ENCODE measurements around the gene CD82.

The CD82 gene, protein sequence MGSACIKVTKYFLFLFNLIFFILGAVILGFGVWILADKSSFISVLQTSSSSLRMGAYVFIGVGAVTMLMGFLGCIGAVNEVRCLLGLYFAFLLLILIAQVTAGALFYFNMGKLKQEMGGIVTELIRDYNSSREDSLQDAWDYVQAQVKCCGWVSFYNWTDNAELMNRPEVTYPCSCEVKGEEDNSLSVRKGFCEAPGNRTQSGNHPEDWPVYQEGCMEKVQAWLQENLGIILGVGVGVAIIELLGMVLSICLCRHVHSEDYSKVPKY

DNA sequence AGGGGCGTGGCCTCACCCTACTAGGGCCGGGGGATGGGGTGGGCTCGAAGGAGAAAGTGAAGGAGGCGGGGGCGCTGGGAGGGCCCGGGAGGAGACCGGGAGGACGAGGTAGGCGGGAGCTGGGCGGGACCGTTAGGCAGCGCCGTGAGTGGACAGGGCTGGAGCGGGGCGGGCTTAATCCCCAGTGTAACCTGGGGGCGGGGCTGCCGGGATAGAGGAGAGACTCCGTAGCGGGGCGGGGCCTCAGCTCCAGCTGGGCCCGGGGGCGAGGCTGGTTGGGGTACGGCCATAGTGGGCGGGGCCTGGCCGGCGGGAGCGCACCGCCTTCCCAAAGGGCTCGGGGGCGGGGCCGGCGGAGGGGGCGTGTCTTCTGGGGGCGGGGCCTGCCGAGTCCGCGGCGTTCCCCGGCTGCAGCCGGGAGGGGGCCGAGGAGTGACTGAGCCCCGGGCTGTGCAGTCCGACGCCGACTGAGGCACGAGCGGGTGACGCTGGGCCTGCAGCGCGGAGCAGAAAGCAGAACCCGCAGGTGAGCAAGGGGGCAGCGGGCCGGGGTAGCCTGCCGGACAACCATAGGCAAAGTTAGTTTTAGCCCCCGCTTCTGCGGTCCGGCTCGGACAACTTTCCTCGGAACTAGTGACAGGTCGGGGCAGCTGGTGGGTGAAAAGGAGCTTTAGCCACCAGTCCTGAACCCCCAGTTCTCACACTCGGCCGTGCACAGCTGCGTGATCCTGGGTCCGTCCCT lies at the start of gene CD82:
Gene CD82 (plus strand): TSS at position 453 of the 742 bp plus-strand sequence. CDS start 29,000 bp downstream, outside the sequence.
- peak; percentile 82 for DNase-seq

DNA sequence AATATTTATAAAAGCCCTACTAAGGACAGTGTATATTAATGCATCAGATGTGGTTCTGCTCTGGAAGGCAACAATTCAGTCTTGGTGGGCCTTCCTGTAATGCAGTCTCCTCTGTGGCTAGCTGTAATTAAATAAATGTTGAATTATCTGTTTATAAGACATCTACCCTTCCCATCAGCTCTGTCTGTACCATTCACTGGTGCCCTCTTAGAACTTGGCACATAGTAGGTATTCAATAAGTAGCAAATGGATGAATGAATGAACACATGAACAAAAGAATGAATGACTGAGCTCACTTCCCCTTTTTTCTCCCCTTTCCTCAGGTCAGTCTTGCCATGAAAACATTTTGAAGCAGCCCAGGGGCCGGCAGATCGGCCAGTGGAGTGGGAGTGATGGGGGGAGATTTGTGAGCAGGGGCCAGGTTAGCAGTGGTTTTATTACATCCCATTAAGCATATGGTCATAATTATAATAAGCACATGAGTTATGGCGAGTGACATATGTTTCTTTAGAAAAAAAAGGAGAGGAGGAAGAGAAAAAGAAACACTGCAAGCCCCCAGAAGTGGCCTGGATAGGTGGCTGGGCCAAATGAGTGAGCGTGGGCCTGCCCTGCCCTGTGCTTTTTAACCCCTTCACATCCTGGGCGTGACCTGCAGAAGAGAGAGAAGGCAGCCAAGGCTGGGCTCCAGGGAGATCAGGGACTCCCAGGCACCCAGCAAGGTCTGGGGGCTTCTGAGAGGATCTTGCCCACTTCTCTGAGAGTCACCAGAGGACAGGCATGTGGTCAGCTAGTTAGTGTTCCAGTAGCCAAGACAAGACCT lies 48.6 kb upstream of the CD82 start:
- DNase-seq = no peak

DNA sequence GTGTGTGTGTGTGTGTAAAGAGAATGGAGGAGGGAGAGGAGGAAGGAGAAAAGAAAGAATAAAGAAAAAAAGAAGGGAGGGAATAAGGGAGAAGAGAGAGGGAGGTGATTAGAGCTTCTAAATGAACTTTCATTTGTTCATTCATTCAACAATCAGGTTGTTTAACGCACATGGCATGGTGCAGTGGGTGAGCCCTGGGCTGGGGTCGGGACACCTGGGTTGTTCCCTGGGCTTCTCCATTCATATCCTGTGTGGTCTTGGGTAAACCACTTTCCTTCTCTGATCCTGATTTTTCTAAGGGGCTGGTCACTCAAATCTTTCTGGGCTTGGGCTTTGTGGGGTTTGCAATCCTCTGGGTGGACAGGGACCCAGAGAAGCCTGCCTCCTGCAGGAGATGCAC lies 47.9 kb upstream of the CD82 start:
- DNase-seq = no peak

DNA sequence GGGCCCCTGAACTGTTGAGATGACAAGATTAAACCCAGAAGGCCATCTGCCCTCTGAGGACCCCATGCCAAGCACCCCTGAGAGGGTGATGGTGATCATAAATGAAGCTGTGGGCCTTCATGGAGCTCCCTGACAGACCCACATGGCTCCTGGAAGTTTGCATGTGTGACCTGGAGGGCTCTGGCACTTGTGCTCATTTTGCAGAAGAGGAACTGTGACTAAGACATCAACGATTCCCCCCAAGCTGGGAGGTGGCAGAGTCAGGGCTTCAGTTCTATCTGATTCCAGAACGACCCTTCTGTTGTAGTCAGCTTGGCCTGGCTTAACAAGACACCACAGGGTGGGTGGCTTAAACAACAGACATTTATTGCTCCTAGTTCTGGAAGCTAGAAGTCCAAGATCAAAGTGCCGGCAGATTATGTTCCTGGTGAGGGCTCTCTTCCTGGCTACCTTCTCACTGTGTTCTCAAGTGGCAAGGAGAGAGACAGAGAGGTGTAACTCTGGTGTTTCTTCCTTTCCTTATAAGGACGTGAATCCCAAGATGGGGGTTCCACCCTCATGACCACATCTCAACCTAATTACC lies 46.4 kb upstream of the CD82 start:
- DNase-seq = no peak

DNA sequence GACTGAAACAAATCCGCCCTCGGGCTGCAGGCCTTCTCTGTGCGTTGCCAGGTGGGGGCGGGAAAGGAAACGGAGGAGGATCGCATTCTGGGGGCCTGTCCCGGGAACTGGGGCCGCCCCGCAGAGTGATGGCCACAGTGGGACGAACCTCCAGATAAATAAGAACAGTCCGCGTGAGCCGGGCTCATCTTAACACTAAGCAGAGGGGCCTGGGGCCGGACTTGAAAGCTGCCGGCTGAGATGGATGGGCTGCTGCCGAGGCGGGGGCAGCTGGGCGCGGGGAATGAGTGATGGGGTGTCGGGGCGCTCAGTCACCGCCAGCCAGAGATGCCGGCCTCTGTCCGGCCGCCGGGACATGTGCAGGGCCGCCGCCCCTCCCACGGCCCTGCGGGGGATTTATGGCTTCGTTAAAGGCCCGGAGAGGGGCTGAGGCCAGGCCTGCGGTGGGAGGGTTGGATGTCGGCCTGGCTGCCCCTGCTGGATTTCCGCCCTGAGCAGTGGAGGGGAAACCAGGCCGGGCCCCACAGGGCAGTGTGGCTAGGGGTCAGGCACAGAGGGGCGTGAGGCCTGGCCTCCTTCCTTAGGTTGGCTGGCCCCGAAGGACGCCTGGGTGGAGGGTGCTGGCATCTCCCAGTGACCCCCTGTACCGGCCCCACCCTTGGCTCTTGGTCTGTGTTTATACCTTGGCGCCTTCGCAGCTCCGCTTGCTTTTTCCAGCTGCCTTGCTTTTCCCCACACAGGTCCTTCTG lies 45.3 kb upstream of the CD82 start:
- DNase-seq = no peak

DNA sequence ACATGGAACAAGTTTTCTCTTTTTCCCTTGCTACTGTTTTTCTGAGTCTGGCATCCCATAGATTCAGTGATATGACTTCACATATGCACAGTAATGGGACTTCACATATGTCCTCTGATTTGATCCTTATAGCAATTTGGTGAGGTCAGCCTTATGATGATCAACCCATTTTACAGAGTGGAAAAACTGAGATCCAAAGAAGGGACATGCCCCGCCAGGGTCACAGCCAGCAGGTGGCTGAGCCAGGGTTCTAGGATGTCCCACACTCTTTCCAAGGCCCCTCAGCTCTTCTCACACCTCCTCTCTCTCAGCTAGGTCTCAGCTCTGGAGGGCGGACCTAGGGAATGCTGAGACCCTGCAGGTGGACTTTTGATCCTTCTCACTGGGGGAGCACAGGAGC lies 44.3 kb upstream of the CD82 start:
- DNase-seq = no peak

DNA sequence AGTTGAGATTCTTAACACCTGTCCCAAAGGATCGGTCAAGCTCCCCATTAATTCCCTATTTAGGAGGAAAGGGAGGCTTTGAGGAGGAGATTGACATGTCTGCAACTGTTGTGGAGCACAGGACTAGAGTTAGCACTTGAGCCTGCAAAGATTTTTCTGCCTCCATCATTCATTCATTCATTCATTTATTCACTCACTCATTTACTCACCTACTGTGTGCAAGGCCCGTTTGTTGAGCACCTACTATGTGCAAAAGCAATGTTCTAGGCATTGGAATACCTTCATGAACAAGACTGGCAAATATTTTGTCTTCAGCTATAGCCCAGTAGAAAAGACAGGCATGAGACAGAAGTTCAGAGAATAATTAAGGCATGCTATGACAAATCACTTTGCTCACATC lies 43.2 kb upstream of the CD82 start:
- DNase-seq = no peak

DNA sequence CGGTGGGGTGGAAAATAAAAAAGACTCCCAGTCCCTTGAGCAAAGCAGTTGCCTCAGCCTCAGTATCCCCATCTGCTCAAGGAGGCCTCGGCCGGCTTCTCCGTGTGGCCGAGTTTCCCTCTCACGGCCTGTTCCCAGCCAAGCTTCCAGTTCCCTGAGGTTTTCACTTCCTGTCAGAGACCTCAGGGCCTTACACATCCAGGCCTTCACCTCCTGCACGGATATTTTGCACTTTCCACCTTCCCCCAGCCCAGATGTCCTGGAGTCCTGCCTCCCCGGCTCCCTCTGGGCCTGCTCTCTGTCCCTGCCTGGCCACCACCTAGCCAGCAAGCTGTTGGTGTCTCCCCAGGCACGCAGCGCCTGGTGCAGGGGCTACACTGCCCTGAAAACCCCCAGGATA lies 41.1 kb upstream of the CD82 start:
- no peak for DNase-seq

DNA sequence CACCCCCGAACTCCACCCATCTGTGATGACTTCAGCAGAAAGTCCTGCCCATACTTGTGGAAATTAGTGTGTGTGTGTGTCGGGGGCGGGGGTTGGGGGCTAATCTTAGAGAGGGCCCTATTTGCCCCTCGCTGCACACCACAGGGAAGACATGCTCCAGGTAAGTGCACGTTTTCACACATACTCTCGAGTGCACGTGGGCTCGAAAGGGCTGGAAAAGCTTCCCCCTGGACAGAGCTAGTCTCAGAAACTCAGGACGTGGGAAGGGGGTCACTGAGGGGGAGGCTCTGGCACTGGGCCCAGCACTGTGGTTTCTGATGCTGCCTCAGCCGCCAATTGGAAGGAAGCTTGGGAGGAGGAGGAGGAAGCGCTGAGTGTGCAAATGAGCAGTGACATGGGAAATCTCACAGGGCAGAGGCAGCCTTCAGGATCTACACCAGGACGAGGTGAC lies 40.7 kb upstream of the CD82 start:
- DNase-seq = no peak

DNA sequence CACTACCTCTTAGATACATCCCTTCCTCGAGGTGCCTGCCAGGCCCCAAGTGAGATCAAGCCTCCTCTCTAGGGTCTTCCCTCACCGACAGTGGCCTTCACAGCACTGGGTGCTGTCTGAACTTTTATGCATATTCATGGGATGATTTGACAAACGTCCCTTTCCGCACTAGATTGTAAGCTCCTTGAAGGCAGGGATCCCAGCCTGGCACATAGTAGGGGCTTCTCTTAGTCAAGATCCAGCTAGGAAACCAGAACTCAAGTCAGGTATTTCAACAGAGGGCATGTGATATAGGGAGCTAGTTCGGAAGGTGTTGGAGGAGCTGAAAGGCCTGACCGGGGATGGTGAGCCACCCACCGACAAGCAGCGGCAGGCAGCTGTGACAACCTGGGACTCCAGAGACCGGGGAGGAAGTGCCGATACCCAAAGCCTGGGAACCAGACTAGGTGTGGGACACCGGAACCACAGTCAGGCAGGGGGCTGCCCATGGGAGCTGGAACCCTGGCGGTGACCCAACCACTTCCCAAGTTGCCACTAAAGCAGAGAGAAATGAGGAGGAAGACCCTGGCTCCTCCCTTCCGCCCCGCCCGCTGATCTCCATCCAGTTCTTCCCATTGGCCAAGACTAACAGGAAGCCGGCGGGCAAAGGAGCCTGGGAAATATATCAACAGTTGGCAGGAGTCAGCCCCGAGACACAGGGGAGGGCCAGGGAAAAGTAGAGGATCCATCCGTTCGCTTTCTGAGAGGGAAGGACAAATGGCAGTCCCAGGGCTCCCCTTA lies 39.8 kb upstream of the CD82 start:
- no peak for DNase-seq

DNA sequence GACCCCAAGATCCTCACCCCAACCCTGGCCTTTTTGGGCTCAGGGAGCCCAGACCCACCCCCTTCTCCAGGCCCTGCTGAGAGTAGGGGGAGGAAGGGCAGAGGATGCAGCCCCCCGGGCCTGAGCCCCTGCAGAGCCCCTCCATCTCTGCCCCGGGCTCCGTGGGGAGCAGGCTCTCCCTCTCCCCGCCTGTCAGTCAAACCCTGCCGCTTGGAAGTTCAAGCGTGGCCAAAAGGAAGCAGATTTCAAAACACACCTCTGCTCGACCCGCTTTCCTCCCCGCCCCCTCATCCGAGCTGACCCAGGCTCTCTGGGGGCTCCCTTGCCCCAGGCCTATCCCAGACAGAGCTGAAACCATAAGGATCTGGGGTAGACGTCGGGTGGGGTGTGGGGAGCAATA lies 39.0 kb upstream of the CD82 start:
- no peak for DNase-seq

DNA sequence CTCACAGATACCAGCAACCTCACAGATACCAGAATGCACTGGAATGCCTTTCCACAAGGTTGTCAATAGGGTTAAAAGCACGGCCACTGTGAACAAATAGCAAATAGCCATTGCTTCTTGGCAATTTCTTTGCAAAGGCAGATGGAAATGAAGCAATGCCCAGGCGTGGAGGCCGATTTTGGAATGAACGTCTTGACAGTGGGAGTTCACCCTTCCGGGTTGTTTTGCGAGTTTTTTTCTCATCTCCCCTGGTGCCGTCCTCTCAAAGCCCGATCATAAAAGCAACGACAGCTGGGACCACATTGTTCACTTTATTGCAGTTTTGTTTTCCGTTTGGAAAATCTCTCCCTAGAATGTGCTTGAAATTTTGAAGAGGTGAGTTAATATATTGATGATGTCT lies 38.0 kb upstream of the CD82 start:
- DNase-seq = no peak

DNA sequence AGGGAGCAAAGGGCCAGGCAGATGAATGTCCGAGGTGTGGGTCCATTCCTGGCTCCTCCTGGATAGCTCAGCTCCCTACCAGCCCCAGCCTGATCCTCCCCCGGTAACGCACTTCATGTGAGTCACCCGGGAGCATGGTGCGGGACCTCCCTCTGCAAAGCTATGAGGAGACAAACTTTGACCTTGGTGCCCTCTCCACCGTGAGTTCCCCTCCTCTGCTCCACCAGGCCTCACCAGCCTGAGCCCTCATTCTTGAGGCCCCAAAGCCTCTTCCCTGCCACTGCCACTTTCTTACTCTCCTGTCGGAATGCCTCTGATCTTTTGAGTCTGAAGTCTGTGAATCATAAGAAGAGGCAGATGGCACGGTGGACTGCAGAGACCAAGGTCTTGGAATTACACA lies 37.4 kb upstream of the CD82 start:
- no peak for DNase-seq

DNA sequence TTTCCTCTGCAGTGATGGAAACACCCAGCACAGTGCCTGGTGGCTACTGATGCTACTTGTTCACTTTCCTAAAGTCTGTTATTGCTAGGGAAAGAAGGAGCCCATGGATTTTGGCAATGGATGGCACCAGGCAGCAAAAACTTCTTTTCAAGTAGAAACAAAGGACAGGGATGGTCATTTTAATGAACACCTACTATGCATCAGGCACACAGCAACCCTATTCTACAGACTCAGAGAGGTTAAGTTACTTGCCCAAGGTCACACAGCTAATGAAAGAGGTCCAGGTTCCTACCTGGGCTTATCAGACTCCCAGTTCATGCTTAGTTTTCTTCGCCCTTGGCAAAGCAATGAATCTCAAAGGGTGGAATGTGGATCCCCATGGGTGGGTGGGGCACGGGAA lies 36.9 kb upstream of the CD82 start:
- no peak for DNase-seq

DNA sequence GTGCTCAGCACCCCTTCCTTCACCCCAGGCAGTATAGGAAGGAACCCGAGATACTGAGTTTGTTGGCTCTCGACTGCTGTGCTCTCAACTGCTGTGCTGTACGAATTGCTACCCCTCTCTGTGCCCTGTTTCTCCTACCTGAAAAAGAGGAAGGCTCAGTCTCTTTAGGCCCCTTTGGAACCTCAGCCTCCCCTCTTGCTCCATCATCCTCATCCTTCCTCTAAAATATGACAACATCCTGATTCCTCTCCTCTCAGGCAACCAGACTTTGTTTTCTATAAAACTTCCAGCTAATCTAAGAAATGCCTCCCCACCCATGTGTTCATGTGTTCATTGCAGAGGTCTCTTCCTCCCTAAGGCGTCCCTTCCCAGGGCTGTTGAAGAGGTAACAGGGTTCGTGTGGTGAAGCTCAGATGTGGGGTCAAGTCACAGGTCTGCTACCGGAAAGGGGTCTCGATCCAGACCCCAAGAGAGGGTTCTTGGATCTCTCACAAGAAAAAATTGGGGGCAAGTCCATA lies 35.5 kb upstream of the CD82 start:
- no peak for DNase-seq

DNA sequence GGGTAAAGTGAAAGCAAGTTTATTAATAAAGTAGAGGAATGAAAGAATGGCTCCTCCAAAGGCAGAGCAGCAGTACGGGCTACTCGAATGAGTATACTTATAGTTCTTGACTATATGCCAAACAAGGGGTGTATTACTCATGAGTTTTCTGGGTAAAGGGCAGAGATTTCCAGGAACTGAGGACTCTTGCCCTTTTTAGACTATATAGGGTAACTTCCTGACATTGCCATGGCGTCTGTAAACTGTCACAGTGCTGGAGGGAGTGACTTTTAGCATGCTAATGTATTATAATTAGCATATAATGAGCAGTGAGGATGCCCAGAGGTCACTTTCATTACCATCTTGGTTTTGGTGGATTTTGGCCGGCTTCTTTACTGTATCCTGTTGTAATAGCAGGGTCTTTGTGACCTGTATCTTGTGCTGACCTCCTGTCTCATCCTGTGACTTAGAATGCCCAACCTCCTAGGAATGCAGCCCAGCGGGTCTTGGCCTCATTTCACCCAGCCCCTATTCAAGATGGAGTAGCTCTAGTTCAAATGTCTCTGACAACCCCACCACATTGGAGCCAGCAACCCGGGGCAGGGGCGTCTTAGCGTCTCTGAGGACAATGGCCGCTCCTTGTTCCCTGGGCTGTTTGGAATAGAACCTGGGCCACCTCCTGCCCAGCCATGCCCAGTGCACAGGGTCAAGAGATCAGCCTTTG lies 34.9 kb upstream of the CD82 start:
- DNase-seq = peak; percentile 10

DNA sequence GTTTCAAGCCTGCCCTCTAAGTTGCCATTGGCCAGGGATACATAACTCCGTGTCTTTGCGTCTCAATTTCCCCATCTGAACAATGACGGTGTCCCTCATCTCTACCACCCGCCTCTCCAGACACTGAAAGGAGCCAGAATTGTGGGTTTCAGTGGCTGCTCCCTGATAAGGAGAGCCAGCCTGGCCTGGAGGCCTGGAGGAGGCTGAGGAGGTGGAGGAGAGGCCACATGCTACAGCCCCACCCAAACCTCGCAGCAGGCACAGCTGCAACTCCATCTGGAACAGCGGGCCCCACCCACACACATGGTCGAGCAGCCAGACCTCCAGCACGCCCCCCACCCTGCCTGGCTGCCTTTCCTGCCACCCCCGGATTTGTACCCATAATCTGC lies 34.4 kb upstream of the CD82 start:
- DNase-seq = no peak

DNA sequence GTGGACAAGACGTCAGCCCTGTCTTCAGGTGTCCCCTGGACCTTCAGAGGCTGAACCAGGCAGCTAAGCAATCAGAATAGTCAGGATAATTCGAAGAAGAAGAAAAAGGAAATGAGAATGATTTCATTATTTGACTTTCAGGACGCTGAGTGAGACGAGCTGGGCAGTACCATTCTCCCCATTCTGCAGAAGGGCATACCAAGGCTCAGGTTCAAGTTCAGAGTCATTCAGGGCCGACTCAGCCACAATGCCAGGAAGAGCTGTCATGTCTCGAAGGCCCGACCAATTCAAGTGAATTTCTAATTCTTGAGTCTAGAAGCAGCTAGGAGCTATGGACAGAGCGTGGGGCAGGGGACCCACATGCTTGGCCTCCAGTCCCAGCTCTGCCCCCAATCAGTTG lies 33.8 kb upstream of the CD82 start:
- DNase-seq = no peak

DNA sequence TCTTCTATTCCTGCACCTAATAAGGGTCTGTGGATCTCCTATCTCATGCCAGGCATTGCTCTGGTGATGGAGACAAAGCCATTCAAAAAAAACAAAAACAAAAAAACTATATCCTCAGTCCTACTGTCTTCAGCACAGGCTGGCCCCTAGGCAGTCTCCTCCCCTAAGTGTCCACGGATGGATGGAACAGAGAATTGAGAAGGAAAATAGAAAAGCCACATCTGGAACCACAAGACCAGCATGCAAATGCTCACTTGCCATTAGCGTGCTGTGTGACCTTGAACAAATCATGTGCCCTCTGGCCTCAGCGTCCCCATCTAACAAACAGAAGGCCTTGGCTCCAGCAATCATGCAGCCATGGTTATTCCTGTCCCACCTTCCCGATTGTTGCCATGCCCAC lies 32.7 kb upstream of the CD82 start:
- DNase-seq = no peak

DNA sequence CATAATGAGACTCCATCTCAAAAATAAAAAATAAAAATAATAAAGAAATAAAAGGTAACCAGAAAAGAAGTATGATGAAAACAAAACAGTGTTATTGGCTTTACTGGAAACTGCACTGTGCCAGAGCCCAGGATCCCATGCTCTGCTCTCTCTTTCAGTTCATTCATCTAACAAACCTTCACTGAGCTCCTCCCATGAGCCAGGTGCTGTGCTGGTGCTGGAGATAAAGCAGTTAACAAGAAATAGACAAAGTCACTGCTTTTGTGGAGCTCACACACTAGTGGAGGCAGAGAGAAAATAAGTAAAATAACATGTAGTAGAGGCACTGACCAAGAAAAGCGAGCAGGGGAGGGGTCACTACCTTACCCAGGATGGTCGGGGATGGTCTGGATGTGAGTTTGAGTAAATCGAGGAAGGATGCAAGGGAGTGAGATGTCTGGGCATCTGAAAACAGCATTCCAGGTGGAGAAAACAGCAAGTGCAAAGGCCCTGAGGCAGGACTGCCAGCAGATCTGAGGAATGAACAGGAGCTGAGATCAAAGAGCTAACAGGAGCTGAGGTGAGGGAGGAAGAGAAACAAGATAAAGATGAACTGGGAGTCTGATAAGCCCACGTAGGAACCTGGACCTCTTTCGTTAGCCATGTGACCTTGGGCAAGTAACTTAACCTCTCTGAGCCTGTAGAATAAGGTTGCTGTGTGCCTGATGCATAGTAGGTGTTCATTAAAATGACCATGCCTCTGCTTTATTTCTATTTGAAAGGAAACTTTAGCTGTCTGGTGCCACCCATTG lies 31.3 kb upstream of the CD82 start:
- no peak for DNase-seq
